Right lung (tissue), 5 donors: ENCODE data around the gene DISC1. TPM values are rescaled to one million over a fixed set of nuclear protein-coding genes. Genes with fewer than 3 reads are reported as not detected.

Experiments used
- DNase-seq, 2 donors: peaks; one replicate each; pipeline ENCODE4 v3.0.0-alpha.2; 2013
- polyA plus RNA-seq, 5 donors: library from polyadenylated mRNA; unstranded; fragments of 120-200 nt; gene quantifications; one replicate each; pipeline versions ENCODE4 v1.2.1 to v1.2.3, GENCODE V29; 2013; ENCODE audit warnings: inconsistent platforms in 1 of 5, low replicate concordance in 1 of 5; ENCODE audit not compliant: insufficient read length in 5 of 5, insufficient read depth in 1 of 5

The DISC1 gene
- polyA plus RNA-seq, 5 donors, result 7.8 to 11.4 (median 9.7) TPM

- DNase-seq, result no peak
Observed at GRCh38 chr1:231991231-231991630, 364.6 kb downstream of the DISC1 start.

- no peak for DNase-seq
Observed at GRCh38 chr1:231993968-231994455, 367.4 kb downstream of the DISC1 start.

GRCh38 chr1:231998791-231999190, 372.2 kb downstream of the DISC1 start:
- DNase-seq, result no peak

GRCh38 chr1:232005300-232005699, 378.7 kb downstream of the DISC1 start:
- DNase-seq, result no peak

GRCh38 chr1:232009741-232010140, 383.2 kb downstream of the DISC1 start:
- DNase-seq, result no peak

GRCh38 chr1:232011961-232012360, 385.4 kb downstream of the DISC1 start:
- no peak for DNase-seq

- peak; percentile 66 to 74 for DNase-seq
Observed at GRCh38 chr1:232012773-232013386, 386.3 kb downstream of the DISC1 start.

GRCh38 chr1:232014941-232015340, 388.4 kb downstream of the DISC1 start:
- DNase-seq, result no peak

- DNase-seq, result no peak
Observed at GRCh38 chr1:232016616-232017015, 390.0 kb downstream of the DISC1 start.

GRCh38 chr1:232017057-232017456, 390.5 kb downstream of the DISC1 start:
- DNase-seq, result no peak

- no peak for DNase-seq
Observed at GRCh38 chr1:232017759-232018158, 391.2 kb downstream of the DISC1 start.

- no peak for DNase-seq
Observed at GRCh38 chr1:232018231-232019025, 391.8 kb downstream of the DISC1 start.

- DNase-seq, result no peak
Observed at GRCh38 chr1:232019026-232019340, 392.4 kb downstream of the DISC1 start.

GRCh38 chr1:232020352-232020751, 393.8 kb downstream of the DISC1 start:
- DNase-seq, result no peak

GRCh38 chr1:232029315-232029714, 402.7 kb downstream of the DISC1 start:
- peak; percentile 72 to 78 for DNase-seq

- no peak for DNase-seq
Observed at GRCh38 chr1:232031156-232031555, 404.6 kb downstream of the DISC1 start.

GRCh38 chr1:232033285-232033684, 406.7 kb downstream of the DISC1 start:
- DNase-seq, result no peak

GRCh38 chr1:232034556-232034955, 408.0 kb downstream of the DISC1 start:
- no peak for DNase-seq

GRCh38 chr1:232036181-232036933, 409.8 kb downstream of the DISC1 start:
- DNase-seq, result no peak

GRCh38 chr1:232037774-232038388, 411.3 kb downstream of the DISC1 start:
- DNase-seq, result no peak

GRCh38 chr1:232038706-232039677, 412.4 kb downstream of the DISC1 start:
- DNase-seq, result no peak
